Kidney (tissue), 14 donors: ENCODE results near the gene FOXRED1. TPM values are rescaled to one million over a fixed set of nuclear protein-coding genes. Genes with fewer than 3 reads are reported as not detected.

Experiments
- DNase-seq, 5 donors: peaks; one replicate each; pipeline ENCODE4 v3.0.0-alpha.2; 2013 to 2020
- FAIRE-seq: peaks from 2 replicates; lab custom pipeline; 2012; peaks lifted over from hg19 to GRCh38; lab: Jason Lieb, UNC
- H3K27ac ChIP-seq, 2 donors: one replicate each; pipeline ENCODE4 v1.7.0; 2013; ENCODE audit warnings: low read depth in 2 of 2, low read length in 2 of 2, inconsistent platforms in 1 of 2
- H3K27me3 ChIP-seq: one replicate; pipeline ENCODE4 v1.7.1; 2013; ENCODE audit warnings: low read length, inconsistent platforms; ENCODE audit not compliant: control insufficient read depth, insufficient read depth
- H3K36me3 ChIP-seq, 3 donors: one replicate each; pipeline versions ENCODE4 v1.7.0 to v1.7.1; 2013; ENCODE audit warnings: low read length in 3 of 3, control low read depth in 1 of 3, inconsistent platforms in 1 of 3; ENCODE audit not compliant: insufficient read depth in 3 of 3, control insufficient read depth in 2 of 3
- H3K4me1 ChIP-seq, 3 donors: one replicate each; pipeline versions ENCODE4 v1.7.0 to v1.7.1; 2013; ENCODE audit warnings: low read length in 3 of 3, inconsistent platforms in 1 of 3, low read depth in 1 of 3; ENCODE audit not compliant: control insufficient read depth in 2 of 3, insufficient read depth in 2 of 3
- H3K4me3 ChIP-seq, 3 donors: one replicate each; pipeline versions ENCODE4 v1.7.0 to v1.8.1; 2013; ENCODE audit warnings: low read length in 3 of 3, control low read depth in 1 of 3, inconsistent platforms in 1 of 3
- H3K9ac ChIP-seq, 3 donors: one replicate each; pipeline versions ENCODE4 v1.7.0 to v1.7.1; 2013; ENCODE audit warnings: low read length in 3 of 3, control low read depth in 1 of 3, inconsistent platforms in 1 of 3
- H3K9me3 ChIP-seq, 3 donors: one replicate each; pipeline versions ENCODE4 v1.7.0 to v1.7.1; 2013; ENCODE audit warnings: low read length in 3 of 3, control low read depth in 1 of 3, inconsistent platforms in 1 of 3; ENCODE audit not compliant: control insufficient read depth in 2 of 3, insufficient read depth in 1 of 3
- CTCF ChIP-seq: IDR thresholded peaks from 3 replicates; pipeline ENCODE4 v1.5.1; 2012; ENCODE audit warnings: mild to moderate bottlenecking, moderate library complexity, borderline replicate concordance; ENCODE audit not compliant: insufficient read depth; ENCODE audit errors: extremely low read depth
- intact Hi-C: fragments of 100-400 bp; cut with DNase I; formaldehyde crosslinking; loops from one replicate; pipeline ENCODE4 v1.11.1; 2022
- polyA plus RNA-seq: library from polyadenylated mRNA; stranded (reverse); fragments of 350-450 nt; fragmentation: Illumina TruSeq; extraction: RNeasy Lipid Tissue Mini Kit (QIAGEN cat#74804); gene quantifications from one replicate; pipeline ENCODE4 v1.2.3, GENCODE V29; 2014; ENCODE audit warnings: low read depth, low replicate concordance; ENCODE audit not compliant: insufficient read depth
- total RNA-seq: library from RNA; stranded (reverse); fragmentation: NEBNext Ultra II Directional; extraction: Animal tissue kit (Norgen Biotek cat#: 25700); gene quantifications from one replicate; pipeline ENCODE4 v1.2.1, GENCODE V29; 2021
- donor health status: control.
- donor health status: control.
- donor health status: control.
- donor health status: control.
- donor health status: control.
- donor health status: DM: yes; HTN: yes; CAD: no.
- donor health status: Normal renal cell carcinoma (clear cell type).

FOXRED1 gene
- total and polyA plus RNA-seq, 2 donors from 2014 or later: 21.5 to 37.1 TPM

- no peak overlapping the region for H3K4me3 ChIP-seq
- intact Hi-C loops: no loop called here
- FAIRE-seq (no peak), DNase-seq (no peak)
- TF ChIP-seq CTCF: no peak
- no peaks in the 10 kb centered on the region for H3K4me1 ChIP-seq
- no peaks in the 10 kb centered on the region for H3K27me3 ChIP-seq
- no peak overlapping the region for H3K9ac ChIP-seq
- no peak overlapping the region for H3K27ac ChIP-seq
- H3K9me3 ChIP-seq: no peaks in the 10 kb centered on the region
- peaks cover 0 to 4% (median 0%) of the 10 kb centered on the region in 3 donors for H3K36me3 ChIP-seq
These were observed 43.7 kb upstream of the FOXRED1 start for GRCh38 chr11:126225295-126225665.

- intact Hi-C loops: no loop called here
- DNase-seq: no peak
- FAIRE-seq: no peak
- no peaks in the 10 kb centered on the region for H3K27me3 ChIP-seq
- H3K27ac ChIP-seq: no peak overlapping the region
- H3K9ac ChIP-seq: no peak overlapping the region
- TF ChIP-seq CTCF: no peak
- no peak overlapping the region for H3K4me3 ChIP-seq
- H3K36me3 ChIP-seq: peaks cover 0 to 4% (median 0%) of the 10 kb centered on the region in 3 donors
- H3K9me3 ChIP-seq: no peaks in the 10 kb centered on the region
- H3K4me1 ChIP-seq: peaks cover 0 to 4% (median under 1%) of the 10 kb centered on the region in 3 donors
These were observed 42.4 kb upstream of the FOXRED1 start for GRCh38 chr11:126226334-126227084.

GRCh38 chr11:126229858-126230540 is 39.0 kb upstream of the FOXRED1 start:
- Histone ChIP-seq H3K36me3 (peaks cover 0 to 4% (median 0%) of the 10 kb centered on the region in 3 donors), H3K27me3 (no peaks in the 10 kb centered on the region), H3K4me3 (no peak overlapping the region), H3K9me3 (no peaks in the 10 kb centered on the region), H3K4me1 (peaks cover 0 to 12% (median 3%) of the 10 kb centered on the region in 3 donors), H3K27ac (no peak overlapping the region), H3K9ac (no peak overlapping the region)
- intact Hi-C loops: no loop called here
- FAIRE-seq (no peak), DNase-seq (no peak)
- no peak for TF ChIP-seq CTCF
